ENCODE measurements around the gene CHST11.

CHST11 gene

GRCh38 chr12:104702565-104703139 lies 245.9 kb downstream of the CHST11 start:
- no peak for DNase-seq

- DNase-seq: no peak
Observed at GRCh38 chr12:104703372-104703771, 246.6 kb downstream of the CHST11 start.

GRCh38 chr12:104704224-104704779 lies 247.6 kb downstream of the CHST11 start:
- DNase-seq: no peak

DNA sequence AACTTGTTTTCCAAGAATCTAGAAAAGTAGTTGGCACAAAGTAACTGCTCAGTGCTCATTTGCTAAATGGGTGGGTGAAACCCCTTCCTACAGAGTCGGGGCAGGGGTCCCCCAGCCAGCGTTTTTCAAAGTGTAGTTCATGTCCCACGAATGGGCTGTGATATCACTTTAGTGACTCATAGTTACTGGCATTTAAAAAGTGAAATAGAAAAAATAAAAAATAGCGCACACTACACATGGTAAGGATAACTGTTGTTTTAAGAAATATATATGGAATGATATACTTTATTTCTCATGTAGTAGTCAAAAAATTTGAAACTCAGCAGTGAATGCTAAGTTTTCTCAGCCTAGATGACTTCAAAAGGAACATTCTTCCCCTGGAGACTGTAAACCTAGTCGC lies 250.4 kb downstream of the CHST11 start:
- no peak for DNase-seq

- DNase-seq: no peak
Observed at GRCh38 chr12:104707794-104708558, 251.2 kb downstream of the CHST11 start.

DNA sequence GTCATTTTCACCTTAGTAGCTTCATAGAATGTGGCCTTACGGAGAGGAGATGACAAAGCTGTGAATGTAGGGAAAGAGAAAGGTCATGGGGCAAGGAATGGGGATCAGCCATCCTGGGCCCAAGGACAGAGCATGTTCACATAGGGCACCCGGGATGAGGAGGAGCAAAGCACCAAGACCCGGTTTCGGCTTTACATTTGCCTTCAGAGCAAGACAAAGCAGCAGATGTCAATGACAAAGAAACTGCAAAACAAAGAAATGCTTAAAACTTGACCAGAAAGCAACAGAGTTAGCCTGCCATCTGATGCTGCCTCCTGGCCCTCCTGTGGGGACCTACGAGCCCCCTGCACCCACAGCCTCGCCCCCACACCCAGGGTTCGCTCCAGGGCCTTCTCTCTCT lies 252.1 kb downstream of the CHST11 start:
- DNase-seq: no peak

DNA sequence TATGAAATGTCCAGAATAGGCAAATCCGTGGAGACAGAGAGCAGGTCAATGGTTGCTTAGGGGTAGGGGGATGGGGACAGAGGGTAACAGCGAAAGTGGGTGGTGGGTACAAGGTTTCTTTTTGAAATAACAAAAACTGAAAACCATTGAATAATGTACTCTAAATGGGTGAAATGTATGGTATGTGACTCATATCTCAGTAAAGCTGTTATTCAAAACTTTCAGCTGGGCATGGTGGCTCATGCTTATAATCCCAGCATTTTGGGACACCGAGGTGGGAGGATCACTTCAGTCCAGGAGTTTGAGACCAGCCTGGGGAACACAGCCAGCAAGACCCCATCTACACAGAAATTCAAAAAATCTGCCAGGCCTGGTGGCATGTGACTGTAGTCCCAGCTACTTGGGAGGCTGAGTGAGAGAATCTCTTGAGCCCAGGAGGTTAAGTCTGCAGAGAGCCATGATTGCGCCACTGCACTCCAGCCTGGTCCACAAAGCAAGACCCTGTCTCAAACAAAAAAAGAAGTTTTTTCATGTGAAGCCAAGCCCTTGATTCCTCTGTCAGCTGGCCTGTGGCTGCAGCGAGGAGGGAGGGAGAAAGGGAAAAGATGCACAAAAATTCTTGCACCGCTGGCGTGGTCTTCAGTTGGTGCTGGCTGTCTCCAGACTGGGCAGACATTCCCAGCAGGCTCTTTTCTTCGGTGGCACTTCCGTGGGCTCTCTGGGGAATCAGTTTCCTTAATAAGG lies 253.1 kb downstream of the CHST11 start:
- DNase-seq: no peak

DNA sequence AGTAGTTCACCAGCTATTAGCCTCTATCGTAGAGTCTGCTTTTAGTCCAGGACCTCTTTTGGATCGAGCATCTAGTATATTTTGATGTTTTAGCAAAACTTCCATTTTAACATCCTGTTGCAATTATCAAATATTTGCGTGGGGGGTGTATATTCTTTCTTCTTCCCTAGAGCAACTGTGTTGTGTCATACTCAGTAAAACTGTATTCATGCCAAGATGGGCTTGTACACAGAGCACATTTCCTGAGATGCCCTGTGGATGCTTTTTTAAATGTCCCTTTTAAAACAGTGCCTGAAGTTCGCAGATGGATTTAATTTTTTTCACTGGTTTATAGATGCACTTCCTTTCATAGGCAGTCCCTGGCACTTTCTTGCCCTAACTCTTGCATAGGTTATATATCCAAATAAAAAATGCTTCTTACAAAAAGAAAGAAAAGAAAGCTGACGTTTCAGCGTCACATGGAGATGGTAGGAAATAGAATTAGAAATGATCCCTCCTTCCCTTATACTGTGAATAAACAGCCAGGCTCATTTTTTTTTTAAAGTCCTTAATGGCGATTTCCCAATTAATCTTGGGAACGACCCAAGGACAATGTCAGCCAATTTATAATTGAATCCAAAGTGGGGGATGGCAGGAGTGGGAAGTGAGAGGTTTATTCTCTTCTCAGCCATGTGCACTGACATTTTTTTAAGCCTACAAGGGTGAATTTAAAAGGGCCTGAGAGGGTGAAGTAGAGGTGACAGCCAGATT lies 254.4 kb downstream of the CHST11 start:
- no peak for DNase-seq

DNA sequence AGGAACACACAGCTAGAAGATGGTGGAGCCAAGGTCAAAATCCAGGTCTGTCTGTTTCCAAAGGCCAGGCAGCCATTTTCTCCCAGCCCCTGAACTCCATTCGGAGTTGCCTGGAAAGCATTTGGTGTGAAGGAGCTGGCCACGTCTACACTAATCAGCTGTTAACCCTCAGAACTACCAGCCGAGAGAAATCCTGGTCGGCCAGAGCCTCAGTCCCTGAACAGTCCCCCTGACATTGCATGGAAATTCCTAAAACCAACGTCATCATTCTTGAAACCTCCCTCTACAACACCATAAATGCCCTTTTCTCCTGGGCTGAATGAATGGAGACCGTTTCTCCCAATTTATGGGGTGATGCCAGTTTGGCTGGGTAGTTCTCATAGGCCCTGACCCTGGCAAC lies 255.7 kb downstream of the CHST11 start:
- no peak for DNase-seq

DNA sequence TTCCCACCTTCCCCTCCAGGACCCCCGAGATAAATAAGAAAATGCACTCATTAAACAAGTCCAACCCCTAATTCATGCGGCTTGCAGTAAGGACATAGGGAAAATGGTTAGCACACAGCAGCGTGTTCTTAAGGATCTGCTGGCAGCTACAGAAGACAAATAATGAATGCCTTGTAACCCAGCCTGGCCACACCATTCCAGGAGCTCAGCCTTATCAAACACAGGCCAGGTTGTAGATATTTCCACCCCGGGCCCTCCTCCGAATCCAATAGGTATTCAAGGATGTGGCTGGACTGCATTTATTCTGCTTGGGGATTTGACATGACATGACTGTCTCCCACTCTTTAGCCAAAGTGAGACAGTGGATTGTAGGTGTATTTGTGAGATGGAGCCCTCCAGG lies 256.2 kb downstream of the CHST11 start:
- no peak for DNase-seq

- DNase-seq: no peak
Observed at GRCh38 chr12:104713444-104713843, 256.7 kb downstream of the CHST11 start.

DNA sequence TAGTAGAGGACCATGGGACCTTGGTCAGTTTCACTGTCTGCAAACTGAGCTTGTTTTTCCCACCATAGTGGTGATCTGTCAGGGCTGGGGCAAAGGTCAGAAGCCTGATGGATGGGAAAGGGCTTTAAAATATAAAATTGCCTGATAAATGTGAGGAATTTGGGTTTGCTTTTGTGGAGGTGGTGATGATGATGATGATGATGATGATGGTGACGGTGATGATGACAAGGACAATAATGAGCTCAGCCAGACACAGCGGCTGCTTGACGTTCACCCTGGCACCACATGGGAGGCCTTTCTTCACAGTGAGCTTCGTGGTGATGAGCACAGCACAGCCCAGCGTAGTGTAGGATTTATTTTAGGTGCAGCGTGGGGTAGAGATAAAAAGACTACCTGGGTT lies 257.6 kb downstream of the CHST11 start:
- no peak for DNase-seq

DNA sequence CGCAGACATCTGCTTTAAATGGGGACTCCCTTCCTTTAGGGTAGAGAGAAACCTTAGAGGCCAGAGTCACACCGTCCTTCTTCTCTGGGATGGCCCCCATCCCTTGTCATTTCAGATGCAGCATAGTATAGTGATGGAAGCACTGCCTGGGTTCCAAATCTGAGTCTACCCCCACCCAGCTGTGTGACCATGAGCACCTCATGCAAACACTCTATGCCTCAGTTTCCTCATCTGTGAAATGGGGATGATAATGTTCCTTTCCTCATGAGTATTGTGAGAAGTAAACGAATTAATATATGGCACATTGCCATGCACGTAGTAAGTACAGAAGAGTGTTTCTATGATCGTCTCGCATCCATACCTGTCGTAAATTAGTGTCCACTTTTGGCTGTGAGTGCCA lies 259.4 kb downstream of the CHST11 start:
- DNase-seq: no peak

GRCh38 chr12:104718304-104718929 lies 261.7 kb downstream of the CHST11 start:
- no peak for DNase-seq

DNA sequence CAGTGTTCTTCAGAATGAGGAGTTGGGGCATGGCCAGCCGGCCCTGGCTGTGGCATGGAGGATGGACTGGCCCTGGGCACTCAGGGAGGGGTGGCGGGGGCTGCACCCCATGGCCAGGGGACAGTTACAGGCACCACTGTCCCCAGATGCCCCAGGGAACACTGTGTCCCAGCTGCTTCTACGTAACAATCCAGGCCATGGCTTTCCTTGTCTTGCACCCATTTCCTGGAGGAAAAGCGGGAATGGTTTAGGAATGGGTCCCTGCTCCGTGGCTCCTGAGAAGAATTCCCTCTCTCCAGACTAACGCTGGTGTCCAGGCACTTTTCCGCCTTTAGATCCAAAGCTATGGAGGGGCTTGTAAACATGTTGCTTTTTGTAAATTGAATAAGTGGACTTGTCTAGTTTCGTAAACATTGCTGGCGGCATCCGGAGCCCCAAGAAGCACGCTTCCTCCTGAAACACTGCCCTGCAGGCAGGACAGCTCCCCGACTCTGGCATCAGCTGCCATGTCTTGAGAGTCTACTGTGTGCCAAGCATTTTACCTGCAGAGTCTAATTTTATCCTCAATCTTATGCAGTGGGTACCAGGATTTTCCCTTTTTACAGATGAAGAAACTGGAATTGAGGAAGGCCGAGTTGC lies 263.1 kb downstream of the CHST11 start:
- DNase-seq: no peak

DNA sequence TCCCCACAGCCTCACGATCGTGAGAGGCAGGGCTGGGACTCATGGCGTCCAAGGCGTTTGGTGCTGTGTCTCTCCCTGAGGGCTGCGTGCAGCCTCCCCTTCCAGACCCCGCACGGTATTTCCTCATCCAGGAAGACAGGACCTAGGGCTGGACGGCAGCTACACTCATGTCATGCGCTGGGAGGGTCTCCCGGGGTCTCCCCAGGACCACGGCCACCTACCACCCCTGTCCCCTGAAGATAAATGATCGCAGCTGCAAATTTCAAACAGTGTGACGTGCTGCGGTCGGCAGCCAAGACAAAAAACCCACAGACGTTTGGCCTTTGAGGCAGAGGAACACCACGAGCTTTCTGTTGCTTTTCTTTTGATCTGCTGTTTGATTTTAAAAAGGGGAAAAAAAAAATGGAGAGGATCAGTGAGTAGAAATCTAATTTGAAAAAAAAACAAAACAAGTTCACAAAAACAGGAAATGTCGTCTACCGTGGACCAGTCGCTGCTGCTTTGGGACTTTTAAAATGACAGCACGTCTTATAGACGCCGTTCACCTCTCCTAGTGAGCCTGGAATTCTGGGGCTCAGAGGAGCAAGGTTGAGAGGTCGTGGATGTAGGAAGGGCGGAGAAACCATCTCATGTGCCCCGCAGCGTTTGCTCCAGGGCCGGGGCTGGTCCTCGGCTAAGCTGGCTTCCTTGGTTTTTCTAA lies 263.7 kb downstream of the CHST11 start:
- DNase-seq: peak; percentile 59

GRCh38 chr12:104721039-104721405 lies 264.3 kb downstream of the CHST11 start:
- DNase-seq: no peak

GRCh38 chr12:104721936-104722335 lies 265.2 kb downstream of the CHST11 start:
- no peak for DNase-seq

DNA sequence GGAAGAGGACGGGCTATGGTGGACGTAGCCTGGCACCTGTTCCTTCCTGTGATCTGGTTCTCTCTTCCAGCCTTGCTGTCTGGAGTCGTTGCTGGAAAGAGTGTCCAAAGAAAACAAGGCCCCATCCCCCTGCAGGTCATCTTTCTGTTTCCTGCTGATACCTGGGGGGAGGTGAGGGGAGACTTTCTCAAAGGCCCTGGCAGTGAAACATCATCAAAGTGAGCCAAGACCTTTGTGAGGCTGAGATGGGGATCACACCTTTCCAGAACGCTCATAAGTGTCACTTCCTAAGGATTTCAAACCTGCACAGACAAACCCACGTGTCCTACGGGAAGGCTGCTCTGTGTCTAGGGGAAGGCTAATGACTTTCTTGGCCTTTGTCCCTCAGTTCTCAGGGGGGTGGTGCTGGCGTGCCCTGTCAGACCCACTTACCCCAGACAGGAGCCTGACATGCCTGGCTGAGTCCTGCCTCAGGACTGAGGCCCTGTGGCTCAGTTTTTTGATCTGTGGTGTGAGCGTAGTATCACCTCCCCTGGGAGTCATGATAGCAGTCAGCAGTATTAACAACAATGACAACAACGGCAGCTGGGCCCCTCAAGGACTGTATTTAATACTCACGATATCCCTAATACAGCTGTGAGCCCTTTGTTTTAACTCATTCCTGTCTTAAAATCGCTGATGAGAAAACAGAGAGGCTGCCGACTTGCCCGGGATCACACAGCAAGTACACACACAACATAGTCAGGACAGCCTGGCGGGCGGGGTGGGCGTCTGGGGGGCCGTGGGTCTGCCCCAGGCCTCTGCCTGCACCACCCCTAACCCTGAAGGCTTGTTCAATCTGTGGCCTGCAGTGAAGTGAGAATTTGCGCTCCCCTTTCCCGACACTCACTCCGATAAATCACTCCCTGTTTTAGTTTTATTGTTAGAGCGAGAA lies 266.1 kb downstream of the CHST11 start:
- no peak for DNase-seq

GRCh38 chr12:104723895-104724294 lies 267.1 kb downstream of the CHST11 start:
- no peak for DNase-seq

Measured in stimulated activated CD4-positive, alpha-beta T cell treated with anti-CD3 and anti-CD28 coated beads, Interleukin-4, amount 100 ng/mL, for 24 hours (primary cell).